NB4 (cell line): Measurements from ENCODE around the gene CXCR6.

ENCODE experiments used
- MYC ChIP-seq: IDR thresholded peaks from 2 replicates; pipeline ENCODE4 v1.6.1; 2011; ENCODE audit warnings: low read depth, low read length
- POLR2A ChIP-seq: IDR thresholded peaks from 2 replicates; pipeline ENCODE4 v1.6.1; 2011; ENCODE audit warnings: mild to moderate bottlenecking; ENCODE audit not compliant: insufficient read length; ENCODE audit errors: extremely low read depth
- TF ChIP-seq, protein P1 (sequence below): IDR thresholded peaks from one replicate; pipeline ENCODE4 v1.5.1; 2012; ENCODE audit warnings: low read depth, low read length

DNA sequence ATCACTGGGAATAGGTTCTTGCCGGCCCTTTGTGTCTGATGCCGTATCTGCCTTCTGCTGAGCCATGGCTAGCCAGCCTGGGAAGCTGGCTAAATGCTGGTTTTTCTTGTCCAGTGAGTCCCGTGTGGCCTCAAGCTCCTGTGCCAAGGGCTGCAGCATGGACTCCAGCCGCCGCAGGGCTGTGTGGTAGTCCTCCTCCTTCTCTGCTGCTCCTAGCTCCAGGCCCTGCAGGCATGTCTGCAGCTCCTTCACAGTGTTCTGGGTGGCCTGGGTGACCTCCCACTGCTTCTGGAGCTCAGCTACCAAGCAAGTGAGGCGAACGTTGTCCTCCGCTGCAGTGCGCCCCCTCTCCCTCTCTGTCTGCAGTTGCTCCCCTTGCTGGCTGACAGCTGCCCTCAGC is 24.9 kb downstream of the CXCR6 start:
- TF ChIP-seq POLR2A (no peak), MYC (no peak)
- TF ChIP-seq, protein P1, sequence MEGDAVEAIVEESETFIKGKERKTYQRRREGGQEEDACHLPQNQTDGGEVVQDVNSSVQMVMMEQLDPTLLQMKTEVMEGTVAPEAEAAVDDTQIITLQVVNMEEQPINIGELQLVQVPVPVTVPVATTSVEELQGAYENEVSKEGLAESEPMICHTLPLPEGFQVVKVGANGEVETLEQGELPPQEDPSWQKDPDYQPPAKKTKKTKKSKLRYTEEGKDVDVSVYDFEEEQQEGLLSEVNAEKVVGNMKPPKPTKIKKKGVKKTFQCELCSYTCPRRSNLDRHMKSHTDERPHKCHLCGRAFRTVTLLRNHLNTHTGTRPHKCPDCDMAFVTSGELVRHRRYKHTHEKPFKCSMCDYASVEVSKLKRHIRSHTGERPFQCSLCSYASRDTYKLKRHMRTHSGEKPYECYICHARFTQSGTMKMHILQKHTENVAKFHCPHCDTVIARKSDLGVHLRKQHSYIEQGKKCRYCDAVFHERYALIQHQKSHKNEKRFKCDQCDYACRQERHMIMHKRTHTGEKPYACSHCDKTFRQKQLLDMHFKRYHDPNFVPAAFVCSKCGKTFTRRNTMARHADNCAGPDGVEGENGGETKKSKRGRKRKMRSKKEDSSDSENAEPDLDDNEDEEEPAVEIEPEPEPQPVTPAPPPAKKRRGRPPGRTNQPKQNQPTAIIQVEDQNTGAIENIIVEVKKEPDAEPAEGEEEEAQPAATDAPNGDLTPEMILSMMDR: no peak
